ENCODE results near the gene SLC2A11. TPM values are rescaled to one million over a fixed set of nuclear protein-coding genes. Genes with fewer than 3 reads are reported as not detected.

SLC2A11 gene
- total RNA-seq, 1 donor from 2014 or later: 22.4 TPM

- H3K27me3 ChIP-seq (ENCODE audit: control insufficient read depth, insufficient read depth, low read length): no peaks in the 10 kb centered on the region
- DNase-seq (ENCODE audit: low read depth): no peak
- H3K4me3 ChIP-seq (ENCODE audit: low read depth, low read length): peak overlapping the region; percentile 95
- H3K36me3 ChIP-seq (ENCODE audit: control insufficient read depth, insufficient read depth, low read length): peaks cover 9% of the 10 kb centered on the region
- TF ChIP-seq, protein P1, sequence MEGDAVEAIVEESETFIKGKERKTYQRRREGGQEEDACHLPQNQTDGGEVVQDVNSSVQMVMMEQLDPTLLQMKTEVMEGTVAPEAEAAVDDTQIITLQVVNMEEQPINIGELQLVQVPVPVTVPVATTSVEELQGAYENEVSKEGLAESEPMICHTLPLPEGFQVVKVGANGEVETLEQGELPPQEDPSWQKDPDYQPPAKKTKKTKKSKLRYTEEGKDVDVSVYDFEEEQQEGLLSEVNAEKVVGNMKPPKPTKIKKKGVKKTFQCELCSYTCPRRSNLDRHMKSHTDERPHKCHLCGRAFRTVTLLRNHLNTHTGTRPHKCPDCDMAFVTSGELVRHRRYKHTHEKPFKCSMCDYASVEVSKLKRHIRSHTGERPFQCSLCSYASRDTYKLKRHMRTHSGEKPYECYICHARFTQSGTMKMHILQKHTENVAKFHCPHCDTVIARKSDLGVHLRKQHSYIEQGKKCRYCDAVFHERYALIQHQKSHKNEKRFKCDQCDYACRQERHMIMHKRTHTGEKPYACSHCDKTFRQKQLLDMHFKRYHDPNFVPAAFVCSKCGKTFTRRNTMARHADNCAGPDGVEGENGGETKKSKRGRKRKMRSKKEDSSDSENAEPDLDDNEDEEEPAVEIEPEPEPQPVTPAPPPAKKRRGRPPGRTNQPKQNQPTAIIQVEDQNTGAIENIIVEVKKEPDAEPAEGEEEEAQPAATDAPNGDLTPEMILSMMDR (IDR thresholded peaks at IDR 0.05; ENCODE audit: insufficient read depth, low read length, poor library complexity, severe bottlenecking): no peak
These were observed 35.7 kb downstream of the SLC2A11 start for GRCh38 chr22:23893121-23893944.

- H3K27me3 ChIP-seq (ENCODE audit: control insufficient read depth, insufficient read depth, low read length): no peaks in the 10 kb centered on the region
- TF ChIP-seq, protein P1 (IDR thresholded peaks at IDR 0.05; ENCODE audit: insufficient read depth, low read length, poor library complexity, severe bottlenecking): peak; percentile 96
- H3K4me3 ChIP-seq (ENCODE audit: low read depth, low read length): peak within 1 kb of the TSS; percentile 95
- peak; percentile 61 for DNase-seq (ENCODE audit: low read depth)
- H3K36me3 ChIP-seq (ENCODE audit: control insufficient read depth, insufficient read depth, low read length): peaks cover 9% of the 10 kb centered on the region
These were observed 36.5 kb downstream of the SLC2A11 start, which contains the start of gene MIF for GRCh38 chr22:23893945-23894709. Gene MIF (plus strand): TSS chr22:23894383. CDS start chr22:23894475, 92 bp downstream.

DNA sequence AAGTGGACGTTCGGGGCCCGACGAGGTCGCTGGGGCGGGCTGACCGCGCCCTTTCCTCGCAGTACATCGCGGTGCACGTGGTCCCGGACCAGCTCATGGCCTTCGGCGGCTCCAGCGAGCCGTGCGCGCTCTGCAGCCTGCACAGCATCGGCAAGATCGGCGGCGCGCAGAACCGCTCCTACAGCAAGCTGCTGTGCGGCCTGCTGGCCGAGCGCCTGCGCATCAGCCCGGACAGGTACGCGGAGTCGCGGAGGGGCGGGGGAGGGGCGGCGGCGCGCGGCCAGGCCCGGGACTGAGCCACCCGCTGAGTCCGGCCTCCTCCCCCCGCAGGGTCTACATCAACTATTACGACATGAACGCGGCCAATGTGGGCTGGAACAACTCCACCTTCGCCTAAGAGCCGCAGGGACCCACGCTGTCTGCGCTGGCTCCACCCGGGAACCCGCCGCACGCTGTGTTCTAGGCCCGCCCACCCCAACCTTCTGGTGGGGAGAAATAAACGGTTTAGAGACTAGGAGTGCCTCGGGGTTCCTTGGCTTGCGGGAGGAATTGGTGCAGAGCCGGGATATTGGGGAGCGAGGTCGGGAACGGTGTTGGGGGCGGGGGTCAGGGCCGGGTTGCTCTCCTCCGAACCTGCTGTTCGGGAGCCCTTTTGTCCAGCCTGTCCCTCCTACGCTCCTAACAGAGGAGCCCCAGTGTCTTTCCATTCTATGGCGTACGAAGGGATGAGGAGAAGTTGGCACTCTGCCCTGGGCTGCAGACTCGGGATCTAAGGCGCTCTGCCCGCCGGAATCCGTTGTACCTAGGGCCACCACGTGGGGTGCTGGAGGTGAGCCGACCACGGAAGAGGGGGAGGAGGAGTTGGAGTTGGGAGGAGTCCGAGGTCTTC is 37.3 kb downstream of the SLC2A11 start:
- Histone ChIP-seq H3K4me3 (ENCODE audit: low read depth, low read length) (peak overlapping the region; percentile 95), H3K36me3 (ENCODE audit: control insufficient read depth, insufficient read depth, low read length) (peaks cover 9% of the 10 kb centered on the region), H3K27me3 (ENCODE audit: control insufficient read depth, insufficient read depth, low read length) (no peaks in the 10 kb centered on the region)
- TF ChIP-seq, protein P1 (IDR thresholded peaks at IDR 0.05; ENCODE audit: insufficient read depth, low read length, poor library complexity, severe bottlenecking): peak; percentile 49
- peak; percentile 42 for DNase-seq (ENCODE audit: low read depth)

- Histone ChIP-seq H3K36me3 (ENCODE audit: control insufficient read depth, insufficient read depth, low read length) (peaks cover 9% of the 10 kb centered on the region), H3K27me3 (ENCODE audit: control insufficient read depth, insufficient read depth, low read length) (no peaks in the 10 kb centered on the region), H3K4me3 (ENCODE audit: low read depth, low read length) (peak overlapping the region; percentile 95)
- TF ChIP-seq, protein P1 (IDR thresholded peaks at IDR 0.05; ENCODE audit: insufficient read depth, low read length, poor library complexity, severe bottlenecking): no peak
- DNase-seq (ENCODE audit: low read depth): no peak
These were observed 38.0 kb downstream of the SLC2A11 start for GRCh38 chr22:23895599-23896144.

DNA sequence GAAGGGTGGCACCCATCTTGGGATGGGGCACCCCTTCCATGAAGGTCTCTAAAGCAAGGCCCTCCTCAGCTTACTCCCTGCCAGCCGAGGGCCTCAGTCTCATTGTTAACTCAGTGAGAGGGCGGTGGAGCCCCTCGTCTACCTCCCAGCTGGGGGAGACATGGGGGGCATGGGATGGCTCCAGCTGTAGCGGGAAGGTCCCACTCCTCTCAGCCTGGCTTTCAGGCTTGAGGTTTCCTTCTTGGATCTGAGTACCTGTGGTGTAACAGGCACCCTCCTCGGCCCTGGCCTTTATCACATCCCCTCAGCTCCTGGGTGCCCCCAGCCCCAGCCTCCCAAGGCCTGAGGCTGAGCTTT is 38.5 kb downstream of the SLC2A11 start:
- TF ChIP-seq, protein P1 (IDR thresholded peaks at IDR 0.05; ENCODE audit: insufficient read depth, low read length, poor library complexity, severe bottlenecking): no peak
- peaks cover 9% of the 10 kb centered on the region for H3K36me3 ChIP-seq (ENCODE audit: control insufficient read depth, insufficient read depth, low read length)
- H3K4me3 ChIP-seq (ENCODE audit: low read depth, low read length): no peak overlapping the region
- H3K27me3 ChIP-seq (ENCODE audit: control insufficient read depth, insufficient read depth, low read length): no peaks in the 10 kb centered on the region
- DNase-seq (ENCODE audit: low read depth): no peak

Data from kidney epithelial cell (primary cell).